ENCODE data around the gene HERC2.
"Not testable (repeated sequence)": the region's sequence is repeated elsewhere in the genome, so short reads cannot be mapped to it uniquely, and the experiment has no call there.

Gene HERC2

GRCh38 chr15:28274635-28275034 lies 47.3 kb downstream of the HERC2 start:
- DNase-seq: no peak

DNA sequence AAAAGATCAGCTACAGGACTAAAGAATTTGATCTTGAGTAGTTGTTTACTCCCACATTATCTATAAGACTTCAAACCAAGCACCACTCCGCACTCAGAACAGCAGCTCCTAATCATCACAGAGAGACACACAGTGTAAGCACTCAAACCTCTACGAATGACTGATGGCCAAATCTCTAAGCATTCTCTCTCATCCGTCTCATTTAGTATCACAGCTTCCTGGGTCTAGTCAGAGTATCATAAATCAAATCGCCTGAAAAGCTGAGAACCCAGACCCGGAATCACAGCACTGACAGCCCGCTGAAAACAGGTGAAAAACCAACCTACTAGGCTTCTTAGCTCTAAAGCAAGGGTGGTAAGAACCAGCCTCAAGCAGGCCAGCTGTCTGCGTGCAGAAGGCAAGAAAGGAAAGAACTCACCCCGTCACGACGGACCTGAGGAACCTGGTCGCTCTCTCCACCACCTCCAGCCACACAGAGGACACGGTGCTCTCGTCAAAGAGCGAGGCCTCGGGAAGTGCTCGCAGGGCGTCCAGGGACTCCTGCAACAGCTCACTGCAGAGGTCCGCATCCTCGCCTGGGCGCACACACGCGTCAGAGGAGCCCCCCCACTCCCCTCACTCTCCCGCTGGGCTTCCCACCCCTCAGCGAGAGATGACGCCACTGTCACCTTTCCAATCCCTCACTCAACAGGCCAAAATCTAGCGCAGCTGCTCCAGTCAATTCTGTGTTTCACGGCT lies 47.9 kb downstream of the HERC2 start:
- DNase-seq: no peak

- no peak for DNase-seq
Observed at GRCh38 chr15:28273468-28273867, 48.5 kb downstream of the HERC2 start.

DNA sequence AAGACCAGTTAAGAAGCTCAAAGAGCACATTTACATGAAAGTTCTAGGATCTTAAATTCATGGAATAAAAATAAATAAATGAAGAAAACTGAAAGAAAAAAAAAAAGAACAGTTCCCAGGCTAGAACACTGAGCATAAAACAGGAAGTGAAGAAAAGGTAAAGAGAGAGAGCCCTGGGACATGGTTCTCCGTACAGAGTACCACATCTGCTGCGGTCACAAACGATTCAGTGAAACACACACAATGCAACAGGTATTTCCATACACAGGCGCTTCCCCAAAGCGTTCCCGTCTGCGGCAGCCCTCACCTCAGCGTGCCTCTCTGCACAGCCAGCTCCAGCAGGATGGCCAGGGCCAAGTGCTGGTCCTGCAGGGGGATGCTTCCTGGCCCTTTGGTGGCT lies 49.4 kb downstream of the HERC2 start:
- no peak for DNase-seq

DNA sequence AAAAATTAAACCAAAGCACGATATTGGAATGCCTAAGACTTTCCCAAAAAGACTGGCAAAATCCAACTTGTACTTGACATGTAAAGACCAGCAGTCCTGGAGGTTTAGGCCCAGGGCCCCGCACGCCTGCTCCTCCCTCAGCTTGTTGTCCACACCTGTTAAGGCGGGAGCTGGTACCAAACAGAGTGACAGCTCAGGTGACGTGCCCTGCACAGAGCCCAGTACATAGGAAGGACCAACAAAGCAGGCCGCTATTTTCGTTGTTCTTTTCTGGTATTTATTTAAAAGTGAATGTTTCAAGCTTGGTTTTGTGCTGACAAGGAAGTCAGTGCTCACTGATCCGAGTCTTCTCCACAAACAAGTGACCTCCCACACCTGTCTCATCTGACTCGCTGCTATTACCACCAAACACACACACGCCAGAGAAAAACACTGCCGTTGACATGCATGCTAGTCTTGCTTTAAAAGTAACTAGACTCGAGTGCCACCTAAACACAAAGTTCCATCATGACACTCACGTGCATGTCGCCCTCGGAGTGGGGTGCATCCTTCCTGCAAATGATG lies 50.2 kb downstream of the HERC2 start:
- no peak for DNase-seq

DNA sequence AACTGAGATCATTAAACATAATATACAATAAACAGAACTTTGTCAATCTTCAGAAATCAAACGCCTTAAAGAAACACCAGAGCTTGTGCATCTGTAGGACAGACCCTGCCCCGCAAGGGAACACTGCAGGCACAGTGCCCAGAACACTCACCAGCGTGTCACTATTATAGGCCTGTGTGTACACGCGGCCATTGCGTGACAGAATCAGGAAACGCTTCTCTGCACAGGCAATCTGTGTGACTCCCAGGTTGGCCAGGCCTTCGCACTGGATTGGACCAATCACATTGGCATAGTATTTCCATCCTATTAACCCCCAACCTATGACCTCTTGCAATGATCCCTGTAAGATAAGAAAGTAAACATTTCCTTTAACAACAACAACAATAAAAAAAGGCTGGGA lies 52.9 kb downstream of the HERC2 start:
- no peak for DNase-seq

- no peak for DNase-seq
Observed at GRCh38 chr15:28267727-28268126, 54.3 kb downstream of the HERC2 start.

DNA sequence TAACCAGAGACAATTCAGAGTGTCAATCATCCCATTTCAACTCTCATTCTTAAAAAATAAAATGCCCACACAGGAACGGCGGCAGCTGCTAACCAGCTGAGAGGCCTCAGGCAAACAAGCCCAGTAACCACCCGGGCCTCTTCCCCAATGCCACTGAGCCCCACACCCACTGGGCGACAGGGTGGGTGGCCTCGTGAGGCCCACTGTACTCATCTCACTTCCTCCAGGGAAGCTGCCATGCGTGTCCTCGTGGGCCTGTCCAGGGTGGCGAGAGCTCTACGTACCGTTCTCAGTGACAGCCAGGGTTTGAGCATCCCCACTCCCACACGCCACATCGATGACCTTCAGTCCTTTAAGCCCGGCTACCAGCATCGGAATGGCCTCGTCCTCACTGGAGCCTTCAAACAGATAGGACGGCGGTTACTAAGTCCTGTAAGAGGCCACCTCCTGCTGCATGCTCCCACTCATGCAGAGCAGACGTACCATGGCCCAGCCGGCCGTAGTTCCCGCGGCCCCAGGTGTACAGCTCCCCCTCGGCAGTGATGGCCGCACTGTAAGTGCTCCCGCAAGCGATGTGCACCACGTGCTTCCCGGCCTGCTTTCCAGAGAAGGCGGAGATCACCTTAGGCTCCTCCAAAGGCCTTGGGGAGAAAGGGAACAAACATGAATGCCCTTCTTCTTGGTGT lies 56.5 kb downstream of the HERC2 start:
- no peak for DNase-seq

DNA sequence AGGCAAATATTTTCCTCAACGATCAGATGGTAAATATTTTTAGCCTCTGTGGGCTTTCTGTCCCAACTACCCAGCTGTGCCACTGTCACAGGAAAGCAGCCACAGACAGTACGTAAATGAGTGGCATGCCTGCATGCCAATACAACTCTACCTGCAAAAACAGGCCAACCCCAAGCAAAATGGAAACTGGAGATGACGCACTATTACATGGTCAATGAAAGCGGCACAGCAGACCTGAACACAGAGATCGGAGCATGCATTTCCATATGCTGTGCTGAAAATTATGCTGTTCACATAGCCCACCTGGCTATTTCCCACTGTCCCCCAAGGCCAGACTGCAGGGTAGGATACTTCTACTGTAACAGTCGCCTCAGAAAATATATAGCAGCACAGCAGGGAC lies 57.8 kb downstream of the HERC2 start:
- no peak for DNase-seq

DNA sequence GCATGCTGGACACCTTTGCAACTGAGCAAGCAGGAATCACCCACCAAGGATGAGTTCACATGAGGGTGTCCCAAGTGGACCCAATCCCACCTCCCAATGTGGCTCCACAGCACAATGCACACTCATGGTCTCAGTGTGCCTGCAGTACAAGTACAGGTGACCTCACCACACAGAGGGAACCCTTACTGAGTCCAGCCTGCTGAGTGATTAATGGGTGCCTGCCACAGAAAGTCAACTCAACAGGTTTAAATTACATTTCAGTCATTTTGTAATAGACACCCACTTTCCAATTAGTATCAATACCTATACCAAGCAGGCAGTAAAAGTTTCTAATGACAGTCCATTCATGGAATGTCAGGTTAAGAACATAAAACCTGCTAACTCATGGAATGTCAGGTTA lies 59.5 kb downstream of the HERC2 start:
- DNase-seq: no peak

- DNase-seq: no peak
Observed at GRCh38 chr15:28260722-28261121, 61.3 kb downstream of the HERC2 start.

DNA sequence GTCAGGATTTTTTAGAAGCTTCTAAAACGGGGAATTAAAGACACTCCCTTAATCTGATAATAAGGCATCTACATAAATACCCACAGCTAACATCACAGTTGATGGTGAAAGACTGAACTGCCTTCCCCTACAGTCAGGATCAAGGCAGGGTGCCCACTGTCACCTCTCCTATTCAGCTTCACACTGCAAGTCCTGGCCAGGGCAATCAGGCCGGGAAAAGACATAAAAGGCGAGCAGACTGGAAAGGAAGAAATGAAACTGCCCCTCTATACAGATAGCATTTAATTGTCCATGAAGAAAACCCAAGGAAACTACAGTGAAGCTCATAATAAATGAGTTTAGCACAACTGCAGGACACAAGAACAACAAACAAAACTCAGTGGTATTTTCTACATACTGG lies 61.7 kb downstream of the HERC2 start:
- no peak for DNase-seq

- DNase-seq: no peak
Observed at GRCh38 chr15:28255965-28256364, 66.0 kb downstream of the HERC2 start.

GRCh38 chr15:28252831-28253230 lies 69.1 kb downstream of the HERC2 start:
- DNase-seq: no peak

DNA sequence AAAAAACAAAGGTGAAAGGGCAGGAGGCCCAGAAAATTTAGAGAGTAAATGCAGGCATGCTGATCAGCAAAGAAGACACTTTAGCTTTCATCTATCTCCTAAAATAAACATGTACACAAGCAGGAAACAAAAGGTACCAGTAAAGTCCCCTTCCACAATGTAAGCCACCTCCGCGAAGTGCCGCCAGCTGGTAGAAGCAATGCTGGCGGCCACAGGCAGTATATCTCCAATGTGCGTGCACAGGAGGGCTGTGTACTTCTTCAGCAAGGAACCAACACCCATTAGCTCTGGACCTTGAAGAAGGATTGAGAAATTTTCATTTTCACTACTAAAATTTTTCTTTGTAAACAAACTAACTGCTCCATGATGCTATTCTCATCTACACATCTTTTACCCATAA lies 75.4 kb downstream of the HERC2 start:
- DNase-seq: no peak

GRCh38 chr15:28243901-28244300 lies 78.1 kb downstream of the HERC2 start:
- DNase-seq: no peak

- DNase-seq: no peak
Observed at GRCh38 chr15:28243399-28243798, 78.6 kb downstream of the HERC2 start.

- DNase-seq: not testable (repeated sequence)
Observed at GRCh38 chr15:28238296-28238695, 83.7 kb downstream of the HERC2 start.

DNA sequence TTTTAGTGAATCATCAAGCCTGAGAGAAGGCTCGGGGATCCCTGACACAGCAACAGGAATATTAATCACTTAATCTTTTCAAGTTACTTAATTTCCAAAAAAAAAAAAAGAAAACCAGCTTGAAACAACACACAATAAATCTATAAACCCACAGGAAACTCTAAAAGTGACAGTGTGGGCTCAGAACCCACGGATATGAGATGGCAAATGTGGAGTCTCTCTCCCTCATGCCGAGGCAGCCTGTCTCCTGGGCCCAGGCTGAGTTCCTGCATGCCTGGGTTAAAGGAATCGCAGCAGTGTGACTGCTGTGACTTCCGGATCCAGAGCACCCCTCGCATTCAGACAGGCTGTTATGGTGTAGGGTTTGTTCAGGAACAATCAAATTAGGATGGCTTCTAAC lies 90.2 kb downstream of the HERC2 start:
- not testable (repeated sequence) for DNase-seq

DNA sequence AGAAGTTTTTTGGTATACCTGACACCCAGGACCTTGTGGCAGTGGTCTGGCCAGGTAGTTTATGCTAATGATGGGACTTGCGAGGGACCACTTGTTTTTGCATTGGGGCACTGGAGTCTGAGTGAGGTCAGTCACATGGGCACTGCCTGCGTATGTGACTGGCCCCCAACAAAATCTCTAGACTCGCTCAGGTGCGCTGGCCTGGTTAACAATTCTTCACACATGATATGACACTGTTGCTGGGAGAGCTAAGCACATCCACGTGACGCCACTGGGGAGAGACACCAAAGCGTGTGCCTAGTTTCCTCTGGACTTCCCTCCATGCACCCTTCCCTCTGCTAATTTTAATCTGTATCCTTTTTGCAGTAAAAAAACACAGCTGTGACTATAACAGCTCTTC lies 90.6 kb downstream of the HERC2 start:
- DNase-seq: not testable (repeated sequence)

DNA sequence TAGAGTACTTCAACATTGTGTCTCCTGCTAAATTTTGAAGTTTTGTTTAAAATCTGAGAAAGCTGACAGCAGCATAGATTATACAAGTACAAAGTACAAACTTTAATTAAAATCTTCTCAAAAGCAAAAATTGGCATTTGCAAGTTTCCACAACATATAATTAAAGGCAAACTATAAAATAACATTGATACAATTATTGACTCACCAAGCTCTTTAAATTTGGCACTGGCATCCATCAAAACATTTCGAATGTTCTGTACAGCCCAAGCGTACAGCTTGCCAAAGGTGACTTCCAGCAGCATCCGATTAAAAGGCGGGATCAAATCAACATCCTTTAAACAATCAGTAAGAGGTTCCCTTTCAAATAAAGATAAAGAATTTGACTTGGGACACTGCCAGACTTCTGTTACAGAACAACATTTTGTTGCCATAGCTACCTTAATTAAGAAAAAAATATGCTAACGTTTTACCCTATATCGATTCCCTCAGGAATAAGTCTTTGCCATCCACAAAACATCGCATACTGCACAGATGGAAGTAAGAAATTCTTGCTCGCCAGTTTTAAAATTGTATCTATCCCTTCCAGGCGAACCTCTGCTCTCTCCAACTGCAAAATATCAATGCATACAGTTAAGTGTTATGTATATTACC lies 92.9 kb downstream of the HERC2 start:
- not testable (repeated sequence) for DNase-seq

- DNase-seq: no peak
Observed at GRCh38 chr15:28228096-28228495, 93.9 kb downstream of the HERC2 start.

DNA sequence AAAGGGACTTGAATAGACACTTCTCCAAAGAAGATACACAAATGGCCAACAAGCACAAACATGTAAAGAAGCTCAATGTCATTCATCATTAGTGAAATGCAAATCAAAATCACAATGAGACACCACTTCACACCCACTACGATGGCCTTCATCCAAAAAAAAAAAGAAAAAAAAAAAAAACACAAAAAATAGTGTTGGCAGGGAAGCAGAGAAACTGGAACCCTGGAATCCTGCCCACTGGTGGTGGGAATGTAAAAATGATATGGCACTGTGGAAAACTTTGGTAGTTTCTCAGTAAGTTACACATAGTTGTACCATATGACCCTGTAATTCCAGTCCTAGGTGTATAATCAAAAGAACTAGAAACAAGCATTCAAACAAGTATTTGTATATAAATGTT lies 94.7 kb downstream of the HERC2 start:
- DNase-seq: peak; percentile 14

DNA sequence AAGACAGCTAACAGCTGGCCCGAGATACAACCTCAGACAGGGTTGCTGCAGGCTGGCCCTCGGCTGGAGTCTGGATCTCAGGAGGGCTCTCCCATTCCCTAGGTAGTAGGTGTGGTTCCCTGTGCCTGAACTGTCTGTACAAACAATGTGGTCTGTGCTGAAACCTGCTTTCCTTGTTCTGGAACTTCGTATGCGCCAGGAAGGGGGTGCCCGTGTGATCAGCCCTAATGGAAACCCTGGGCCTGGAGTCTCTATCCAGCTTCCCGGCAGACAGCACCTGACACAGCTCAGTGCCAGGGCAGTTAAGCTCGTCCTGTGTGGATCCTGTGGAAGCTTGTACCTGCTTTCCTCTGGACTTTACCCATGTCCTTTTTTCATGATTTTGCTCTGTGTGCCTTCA lies 99.4 kb downstream of the HERC2 start:
- not testable (repeated sequence) for DNase-seq
